H1 (cell line): Measurements from ENCODE around the gene DNA2. TPM values are rescaled to one million over a fixed set of nuclear protein-coding genes. Genes with fewer than 3 reads are reported as not detected.

Experiments used
- HDAC6 ChIP-seq: IDR thresholded peaks from one replicate; pipeline ENCODE4 v1.7.1; 2012; ENCODE audit warnings: low read depth, mild to moderate bottlenecking, inconsistent platforms, low read length, moderate library complexity
- SRF ChIP-seq: IDR thresholded peaks from 2 replicates; pipeline ENCODE4 v1.6.1; 2011; ENCODE audit warnings: mild to moderate bottlenecking, low read depth, low read length, moderate library complexity
- polyA plus RNA-seq, 7 experiments: library from polyadenylated mRNA; depleted of rRNA in 3 of 7; stranded (reverse) in 5 of 7; unstranded in 2 of 7; fragments of >200 nt in 5 of 7; fragments of 200-250 nt in 2 of 7; gene quantifications; 1 replicate in 5 of 7; 2 replicates in 1 of 7; 4 replicates in 1 of 7; pipeline versions ENCODE4 v1.2.1 to v1.2.3, GENCODE V29; 2011 to 2013; ENCODE audit warnings: missing spikeins in 2 of 7, mixed read lengths in 2 of 7
- total RNA-seq: library from RNA; stranded (reverse); fragmentation: NEBNext Ultra II Directional; extraction: Animal tissue kit (Norgen Biotek cat#: 25700); gene quantifications from 2 replicates; pipeline ENCODE4 v1.2.1, GENCODE V29; 2021

Gene DNA2
- total and polyA plus RNA-seq, 2 of the 8 experiments (the other 6 are each of a cell fraction or from before 2014, with no cell fraction given) = 16.0 to 57.9 TPM

DNA sequence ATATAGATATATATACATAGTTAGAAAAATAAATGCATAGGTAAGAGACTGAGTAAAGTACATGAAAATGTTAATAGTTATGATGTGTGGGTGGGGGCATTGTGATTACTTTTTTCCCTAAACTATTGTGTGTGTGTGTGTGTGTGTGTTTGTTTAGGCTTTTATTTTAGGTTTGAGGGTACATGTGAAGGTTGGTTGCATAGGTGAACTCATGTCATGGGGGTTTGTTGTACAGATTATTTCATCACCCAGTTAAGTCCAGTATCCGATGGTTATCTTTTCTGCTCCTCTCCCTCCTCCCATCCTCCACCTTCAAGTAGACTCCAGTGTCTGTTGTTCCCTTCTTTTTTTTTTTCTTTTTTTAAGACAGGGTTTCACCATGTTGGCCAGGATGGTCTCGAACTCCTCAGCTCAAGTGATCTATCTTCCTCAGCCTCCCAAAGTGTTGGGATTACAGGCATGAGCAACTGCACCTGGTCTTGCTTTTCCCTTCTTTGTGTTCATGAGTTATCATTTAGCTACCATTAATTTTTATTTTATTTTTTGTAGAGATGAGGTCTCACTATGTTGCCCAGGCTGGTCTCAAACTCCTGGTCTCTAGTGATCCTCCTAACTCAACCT lies 62.8 kb downstream of the DNA2 start (continued):
- TF ChIP-seq HDAC6 = no peak
- TF ChIP-seq SRF = no peak
